Liver (tissue), 9 donors: ENCODE measurements around the gene SLC2A9. TPM values are rescaled to one million over a fixed set of nuclear protein-coding genes. Genes with fewer than 3 reads are reported as not detected.
A peak's percentile ranks its signal among the peaks of the same experiment; 100 is the strongest.

Experiments
- DNase-seq: peaks from one replicate; pipeline ENCODE4 v3.0.0-alpha.2; 2017; ENCODE audit warnings: low spot score
- H3K27ac ChIP-seq, 2 donors: one replicate each; pipeline ENCODE4 v1.7.0; 2013; ENCODE audit warnings: inconsistent platforms in 2 of 2, low read length in 2 of 2, control low read depth in 1 of 2, low read depth in 1 of 2, mild to moderate bottlenecking in 1 of 2
- H3K27me3 ChIP-seq, 4 donors: one replicate each; pipeline versions ENCODE4 v1.6.1 to v1.7.0; 2013; ENCODE audit warnings: low read length in 3 of 4, inconsistent platforms in 1 of 4, mild to moderate bottlenecking in 1 of 4, moderate library complexity in 1 of 4; ENCODE audit not compliant: control insufficient read depth in 4 of 4, insufficient read depth in 4 of 4
- H3K36me3 ChIP-seq, 4 donors: one replicate each; pipeline versions ENCODE4 v1.6.1 to v1.7.0; 2013; ENCODE audit warnings: low read length in 3 of 4, mild to moderate bottlenecking in 3 of 4, low read depth in 1 of 4, moderate library complexity in 1 of 4; ENCODE audit not compliant: control insufficient read depth in 4 of 4, insufficient read depth in 3 of 4
- H3K4me1 ChIP-seq, 4 donors: one replicate each; pipeline versions ENCODE4 v1.6.1 to v1.7.0; 2013; ENCODE audit warnings: low read length in 3 of 4, mild to moderate bottlenecking in 3 of 4, moderate library complexity in 1 of 4; ENCODE audit not compliant: control insufficient read depth in 4 of 4, insufficient read depth in 4 of 4
- H3K4me3 ChIP-seq, 3 donors: one replicate each; pipeline versions ENCODE4 v1.6.1 to v1.7.0; 2013; ENCODE audit warnings: low read length in 3 of 3, control low read depth in 1 of 3, low read depth in 1 of 3, mild to moderate bottlenecking in 1 of 3
- H3K9ac ChIP-seq, 2 donors: one replicate each; pipeline ENCODE4 v1.7.0; 2013; ENCODE audit warnings: low read length in 2 of 2, mild to moderate bottlenecking in 2 of 2, moderate library complexity in 2 of 2, control low read depth in 1 of 2, low read depth in 1 of 2
- H3K9me3 ChIP-seq, 4 donors: one replicate each; pipeline versions ENCODE4 v1.6.1 to v1.7.0; 2013; ENCODE audit warnings: low read length in 3 of 4; ENCODE audit not compliant: control insufficient read depth in 4 of 4
- EGR1 ChIP-seq, 2 donors: IDR thresholded peaks; 2 replicates each; pipeline ENCODE4 v1.6.1; 2016 to 2018; ENCODE audit warnings: antibody characterized with exemption in 2 of 2, low read depth in 2 of 2
- FOXA2 ChIP-seq: IDR thresholded peaks from 2 replicates; pipeline ENCODE4 v1.6.1; 2016; ENCODE audit warnings: antibody characterized with exemption
- GABPA ChIP-seq, 2 donors: IDR thresholded peaks in 1 of 2; conservative IDR thresholded peaks in 1 of 2; 2 replicates each; pipeline ENCODE4 v1.6.1; 2016; ENCODE audit warnings: antibody characterized with exemption in 2 of 2, mild to moderate bottlenecking in 1 of 2, moderate library complexity in 1 of 2
- HNF4A ChIP-seq, 2 donors: conservative IDR thresholded peaks; 2 replicates each; pipeline ENCODE4 v1.6.1; 2016; ENCODE audit warnings: antibody characterized with exemption in 2 of 2, mild to moderate bottlenecking in 2 of 2
- HNF4G ChIP-seq: IDR thresholded peaks from 2 replicates; pipeline ENCODE4 v1.6.1; 2016; ENCODE audit warnings: antibody characterized with exemption
- JUND ChIP-seq, 2 donors: IDR thresholded peaks; 2 replicates each; pipeline ENCODE4 v1.6.1; 2016; ENCODE audit warnings: antibody characterized with exemption in 2 of 2
- MAX ChIP-seq: IDR thresholded peaks from 2 replicates; pipeline ENCODE4 v1.6.1; 2016; ENCODE audit warnings: antibody characterized with exemption
- RAD21 ChIP-seq, 2 donors: IDR thresholded peaks; 2 replicates each; pipeline ENCODE4 v1.6.1; 2016; ENCODE audit warnings: antibody characterized with exemption in 2 of 2, mild to moderate bottlenecking in 2 of 2
- RXRA ChIP-seq, 2 donors: IDR thresholded peaks; 2 replicates each; pipeline ENCODE4 v1.6.1; 2017 to 2018; ENCODE audit warnings: antibody characterized with exemption in 2 of 2, mild to moderate bottlenecking in 1 of 2
- TAF1 ChIP-seq: conservative IDR thresholded peaks from 2 replicates; pipeline ENCODE4 v1.6.1; 2016; ENCODE audit warnings: antibody characterized with exemption, mild to moderate bottlenecking
- ZBTB33 ChIP-seq: IDR thresholded peaks from 2 replicates; pipeline ENCODE4 v1.6.1; 2016; ENCODE audit warnings: antibody characterized with exemption
- WGBS: extraction: QIAGEN DNeasy Blood & Tissue Kit; methylation state at CpG from one replicate; pipeline ENCODE4 v1.1.7; 2013; 5-methylcytosine and 5-hydroxymethylcytosine counted together
- polyA plus RNA-seq, 2 donors: library from polyadenylated mRNA; stranded (reverse) in 1 of 2; unstranded in 1 of 2; fragments of 200-250 nt in 1 of 2; fragments of >200 nt in 1 of 2; fragmentation: Nextera tagmentation in 1 of 2; extraction: Ambion mirVana in 1 of 2; gene quantifications; one replicate each; pipeline versions ENCODE4 v1.2.1 to v1.2.3, GENCODE V29; 2013 to 2015
- total RNA-seq, 2 donors: library from RNA; depleted of rRNA; stranded (reverse); fragments of >200 nt; gene quantifications; one replicate each; pipeline ENCODE4 v1.2.3, GENCODE V29; 2014
- TF ChIP-seq, protein P1 (sequence below): IDR thresholded peaks from 2 replicates; pipeline ENCODE4 v1.6.1; 2016; ENCODE audit warnings: antibody characterized with exemption, mild to moderate bottlenecking
- donor health status: healthy.
- donor health status: healthy.
- donor health status: healthy.
- donor health status: healthy.
- donor health status: healthy.

The SLC2A9 gene
- total and polyA plus RNA-seq, 4 donors, result 6.2 to 49.0 (median 21.6) TPM

GRCh38 chr4:9980898-9981297, 40.4 kb downstream of the SLC2A9 start:
- Histone ChIP-seq H3K36me3 (peaks cover 3 to 23% (median 12%) of the 10 kb centered on the region in 4 donors), H3K9me3 (no peaks in the 10 kb centered on the region), H3K27ac (no peak overlapping the region), H3K4me3 (no peak overlapping the region), H3K4me1 (no peaks in the 10 kb centered on the region), H3K27me3 (no peaks in the 10 kb centered on the region), H3K9ac (no peak overlapping the region)
- 99% methylated on average over 5 of the region's 5 CpGs for WGBS
- TF ChIP-seq RXRA (IDR thresholded peaks at IDR 0.05), result no peak
- TF ChIP-seq HNF4A (conservative IDR thresholded peaks at IDR 0.05), result no peak
- TF ChIP-seq JUND (IDR thresholded peaks at IDR 0.05), result no peak
- peak; percentile 10 for DNase-seq

GRCh38 chr4:9979101-9979701, 42.1 kb downstream of the SLC2A9 start:
- no peak overlapping the region for H3K27ac ChIP-seq
- TF ChIP-seq TAF1, result no peak
- TF ChIP-seq FOXA2, result no peak
- no peak for TF ChIP-seq GABPA (IDR thresholded peaks at IDR 0.05 in 1 of 2, conservative IDR thresholded peaks at IDR 0.05 in 1 of 2)
- TF ChIP-seq MAX, result no peak
- TF ChIP-seq, protein P1, sequence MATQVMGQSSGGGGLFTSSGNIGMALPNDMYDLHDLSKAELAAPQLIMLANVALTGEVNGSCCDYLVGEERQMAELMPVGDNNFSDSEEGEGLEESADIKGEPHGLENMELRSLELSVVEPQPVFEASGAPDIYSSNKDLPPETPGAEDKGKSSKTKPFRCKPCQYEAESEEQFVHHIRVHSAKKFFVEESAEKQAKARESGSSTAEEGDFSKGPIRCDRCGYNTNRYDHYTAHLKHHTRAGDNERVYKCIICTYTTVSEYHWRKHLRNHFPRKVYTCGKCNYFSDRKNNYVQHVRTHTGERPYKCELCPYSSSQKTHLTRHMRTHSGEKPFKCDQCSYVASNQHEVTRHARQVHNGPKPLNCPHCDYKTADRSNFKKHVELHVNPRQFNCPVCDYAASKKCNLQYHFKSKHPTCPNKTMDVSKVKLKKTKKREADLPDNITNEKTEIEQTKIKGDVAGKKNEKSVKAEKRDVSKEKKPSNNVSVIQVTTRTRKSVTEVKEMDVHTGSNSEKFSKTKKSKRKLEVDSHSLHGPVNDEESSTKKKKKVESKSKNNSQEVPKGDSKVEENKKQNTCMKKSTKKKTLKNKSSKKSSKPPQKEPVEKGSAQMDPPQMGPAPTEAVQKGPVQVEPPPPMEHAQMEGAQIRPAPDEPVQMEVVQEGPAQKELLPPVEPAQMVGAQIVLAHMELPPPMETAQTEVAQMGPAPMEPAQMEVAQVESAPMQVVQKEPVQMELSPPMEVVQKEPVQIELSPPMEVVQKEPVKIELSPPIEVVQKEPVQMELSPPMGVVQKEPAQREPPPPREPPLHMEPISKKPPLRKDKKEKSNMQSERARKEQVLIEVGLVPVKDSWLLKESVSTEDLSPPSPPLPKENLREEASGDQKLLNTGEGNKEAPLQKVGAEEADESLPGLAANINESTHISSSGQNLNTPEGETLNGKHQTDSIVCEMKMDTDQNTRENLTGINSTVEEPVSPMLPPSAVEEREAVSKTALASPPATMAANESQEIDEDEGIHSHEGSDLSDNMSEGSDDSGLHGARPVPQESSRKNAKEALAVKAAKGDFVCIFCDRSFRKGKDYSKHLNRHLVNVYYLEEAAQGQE, result no peak
- TF ChIP-seq RAD21 (IDR thresholded peaks at IDR 0.05), result no peak
- no peak for TF ChIP-seq ZBTB33
- TF ChIP-seq EGR1 (IDR thresholded peaks at IDR 0.05; ENCODE audit: low read depth in 2 of 2), result no peak
- TF ChIP-seq HNF4A (conservative IDR thresholded peaks at IDR 0.05), result no peak
- no peak for TF ChIP-seq HNF4G
- DNase-seq, result peak; percentile 28
- no peak overlapping the region for H3K9ac ChIP-seq
- peaks cover 3 to 10% (median 6%) of the 10 kb centered on the region in 4 donors for H3K36me3 ChIP-seq
- no peaks in the 10 kb centered on the region for H3K9me3 ChIP-seq
- WGBS, result 84% methylated on average over 10 of the region's 10 CpGs
- no peak overlapping the region for H3K4me3 ChIP-seq
- H3K27me3 ChIP-seq, result no peaks in the 10 kb centered on the region
- H3K4me1 ChIP-seq, result no peaks in the 10 kb centered on the region
